SU-DHL-6 (cell line): ENCODE measurements around the gene OSBP2.

Source experiments
- H2AFZ ChIP-seq: fragments of 200-600 bp; sonication (generic); 2 replicates; pipeline ENCODE4 v1.6.1; 2014; ENCODE audit warnings: low read depth, mild to moderate bottlenecking, moderate library complexity, mixed read lengths, antibody characterized with exemption, low read length; ENCODE audit not compliant: severe bottlenecking
- H3F3A ChIP-seq: fragments of 200-600 bp; shearing (Covaris generic); 2 replicates; pipeline ENCODE4 v1.6.0; 2016; ENCODE audit warnings: antibody characterized with exemption, mild to moderate bottlenecking; ENCODE audit not compliant: insufficient read depth
- H3K27ac ChIP-seq: fragments of 200-600 bp; sonication (generic); 2 replicates; pipeline ENCODE4 v1.5.1; 2016; ENCODE audit warnings: low read depth, mild to moderate bottlenecking, low read length, moderate library complexity, mixed read lengths
- H3K27me3 ChIP-seq: fragments of 200-600 bp; sonication (generic), shearing (Covaris generic); 2 replicates; pipeline ENCODE4 v1.6.0; 2014; ENCODE audit warnings: mild to moderate bottlenecking, low read length
- H3K36me3 ChIP-seq: fragments of 200-600 bp; sonication (generic); 2 replicates; pipeline ENCODE4 v1.6.1; 2014; ENCODE audit warnings: mild to moderate bottlenecking, low read length, mixed read lengths
- H3K4me2 ChIP-seq: fragments of 300-600, 200-600 bp; shearing (Covaris generic), sonication (generic); 2 replicates; pipeline ENCODE4 v1.6.0; 2014; ENCODE audit warnings: low read length, low read depth, mild to moderate bottlenecking; ENCODE audit not compliant: poor library complexity, severe bottlenecking
- H3K4me3 ChIP-seq: fragments of 200-600 bp; sonication (generic); 2 replicates; pipeline ENCODE4 v1.5.1; 2014; ENCODE audit warnings: antibody characterized with exemption, low read length, mild to moderate bottlenecking, mixed read lengths; ENCODE audit not compliant: insufficient read depth, poor library complexity, severe bottlenecking
- H3K79me2 ChIP-seq: fragments of 200-600 bp; sonication (generic); 2 replicates; pipeline ENCODE4 v1.6.1; 2014; ENCODE audit warnings: mild to moderate bottlenecking, low read length, moderate library complexity; ENCODE audit not compliant: insufficient read depth
- H3K9ac ChIP-seq: fragments of 200-600 bp; sonication (generic); 2 replicates; pipeline ENCODE4 v1.7.0; 2014; ENCODE audit warnings: mild to moderate bottlenecking, low read length
- H3K9me2 ChIP-seq: fragments of 200-600 bp; sonication (generic); replicated peaks from 2 replicates; pipeline ENCODE4 v1.6.1; 2014; ENCODE audit warnings: low read length; ENCODE audit not compliant: insufficient read depth
- H3K9me3 ChIP-seq: fragments of 200-600 bp; sonication (generic); 2 replicates; pipeline ENCODE4 v1.6.1; 2014; ENCODE audit warnings: low read length, mixed read lengths; ENCODE audit not compliant: insufficient read depth
- H4K20me1 ChIP-seq: fragments of 200-600 bp; sonication (generic); 2 replicates; pipeline ENCODE4 v1.6.1; 2014; ENCODE audit warnings: low read depth, mild to moderate bottlenecking, antibody characterized with exemption, low read length, moderate library complexity, mixed read lengths
- CTCF ChIP-seq: fragments of 200-600 bp; sonication (generic); IDR thresholded peaks from one replicate; pipeline ENCODE4 v1.5.1; 2017; ENCODE audit warnings: antibody characterized with exemption, mild to moderate bottlenecking, low read length, moderate library complexity; ENCODE audit not compliant: insufficient read depth, poor library complexity, severe bottlenecking
- EZH2phosphoT487 ChIP-seq: fragments of 200-600 bp; sonication (generic), shearing (Covaris generic); conservative IDR thresholded peaks from 2 replicates; pipeline ENCODE4 v1.6.1; 2018; ENCODE audit warnings: mild to moderate bottlenecking, antibody characterized with exemption, low read length, moderate library complexity, mixed read lengths

Gene OSBP2

DNA sequence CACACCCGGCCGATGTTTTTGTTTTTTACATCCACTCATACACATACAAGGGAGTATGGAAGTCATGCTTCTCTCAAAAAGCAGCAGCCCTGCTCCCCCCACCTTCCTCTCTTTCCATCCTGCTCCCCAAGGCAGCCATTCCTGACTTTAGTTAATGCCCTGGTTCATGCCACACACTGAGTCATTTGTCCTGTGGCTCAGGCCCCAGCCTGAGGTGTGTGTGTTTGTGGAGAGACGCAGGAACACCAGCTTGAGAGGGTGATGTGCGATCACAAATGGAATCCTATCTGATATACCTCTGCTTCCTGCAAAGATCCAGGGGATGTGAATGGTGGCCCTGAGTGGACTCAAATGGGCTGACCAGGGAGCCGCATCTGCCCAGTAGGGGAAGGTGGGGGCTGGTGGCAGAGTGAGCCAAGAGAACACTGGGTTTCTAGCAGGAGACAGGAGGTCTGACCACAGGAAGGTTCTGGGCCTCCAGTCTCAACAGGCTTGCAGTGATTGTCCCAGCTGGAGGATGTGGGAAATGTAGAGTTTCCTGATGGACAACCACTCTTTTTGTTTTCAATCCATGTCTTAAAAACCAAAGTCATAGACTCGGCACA is 86.7 kb downstream of the OSBP2 start:
- no peak overlapping the region for H3K4me2 ChIP-seq
- H3F3A ChIP-seq = no peaks in the 10 kb centered on the region
- H2AFZ ChIP-seq = no peak overlapping the region
- no peaks in the 10 kb centered on the region for H3K27me3 ChIP-seq
- TF ChIP-seq EZH2phosphoT487 = no peak
- TF ChIP-seq CTCF = no peak
- H3K9me2 ChIP-seq = no peaks in the 10 kb centered on the region
- no peak overlapping the region for H3K27ac ChIP-seq
- H3K9me3 ChIP-seq = no peaks in the 10 kb centered on the region
- H4K20me1 ChIP-seq = no peaks in the 10 kb centered on the region
- H3K79me2 ChIP-seq = no peaks in the 10 kb centered on the region
- no peak overlapping the region for H3K9ac ChIP-seq
- H3K4me3 ChIP-seq = no peak overlapping the region
- no peaks in the 10 kb centered on the region for H3K36me3 ChIP-seq

DNA sequence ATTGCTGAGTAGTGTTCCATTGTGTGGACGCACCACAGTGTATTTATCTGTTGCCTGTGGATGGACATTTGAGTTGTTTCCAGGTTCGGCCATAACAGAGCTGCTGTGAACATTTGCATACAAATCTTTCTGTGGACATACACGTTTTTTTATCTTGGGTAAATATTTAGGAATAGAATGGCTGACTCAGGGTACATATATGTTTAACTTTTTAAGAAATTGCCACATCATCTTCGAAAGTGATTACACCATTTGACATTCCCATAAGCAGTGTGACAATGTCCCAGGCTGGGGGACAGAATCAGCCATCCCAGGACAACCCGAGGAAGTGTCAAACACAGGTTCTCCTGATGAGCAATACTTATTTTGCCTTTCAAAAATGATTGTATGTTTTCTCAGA is 87.9 kb downstream of the OSBP2 start:
- no peak for TF ChIP-seq EZH2phosphoT487
- TF ChIP-seq CTCF = no peak
- Histone ChIP-seq H3K79me2 (no peaks in the 10 kb centered on the region), H3K27ac (no peak overlapping the region), H4K20me1 (no peaks in the 10 kb centered on the region), H3K4me3 (no peak overlapping the region), H3K36me3 (no peaks in the 10 kb centered on the region), H3K9me3 (no peaks in the 10 kb centered on the region), H3K9ac (no peak overlapping the region), H3K27me3 (no peaks in the 10 kb centered on the region), H2AFZ (no peak overlapping the region), H3F3A (no peaks in the 10 kb centered on the region), H3K4me2 (no peak overlapping the region), H3K9me2 (no peaks in the 10 kb centered on the region)

DNA sequence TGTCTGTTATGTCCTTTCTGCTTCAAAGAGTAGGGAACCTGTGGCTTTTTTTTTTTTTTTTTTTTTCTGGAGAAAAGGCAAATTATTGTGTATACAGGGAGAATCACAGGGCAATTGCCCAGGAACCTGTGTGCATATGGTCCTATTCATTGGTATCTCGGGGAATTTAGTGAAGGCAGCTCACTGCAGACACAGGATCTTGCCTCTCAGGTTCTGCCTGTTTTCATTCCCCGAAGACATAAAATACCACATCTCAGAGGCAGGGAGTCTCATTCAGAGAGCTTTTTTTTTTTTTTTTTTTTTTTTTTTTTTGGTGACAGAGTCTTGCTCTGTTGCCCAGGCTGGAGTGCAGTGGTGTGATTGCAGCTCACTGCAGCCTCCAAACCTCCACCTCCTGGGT is 88.3 kb downstream of the OSBP2 start:
- no peaks in the 10 kb centered on the region for H3K36me3 ChIP-seq
- H3K9me3 ChIP-seq = no peaks in the 10 kb centered on the region
- no peak overlapping the region for H3K4me2 ChIP-seq
- no peaks in the 10 kb centered on the region for H3K27me3 ChIP-seq
- no peaks in the 10 kb centered on the region for H3K9me2 ChIP-seq
- no peak overlapping the region for H2AFZ ChIP-seq
- no peaks in the 10 kb centered on the region for H3K79me2 ChIP-seq
- H3F3A ChIP-seq = no peaks in the 10 kb centered on the region
- H3K4me3 ChIP-seq = no peak overlapping the region
- H4K20me1 ChIP-seq = no peaks in the 10 kb centered on the region
- H3K27ac ChIP-seq = no peak overlapping the region
- no peak overlapping the region for H3K9ac ChIP-seq
- TF ChIP-seq CTCF (no peak), EZH2phosphoT487 (no peak)

DNA sequence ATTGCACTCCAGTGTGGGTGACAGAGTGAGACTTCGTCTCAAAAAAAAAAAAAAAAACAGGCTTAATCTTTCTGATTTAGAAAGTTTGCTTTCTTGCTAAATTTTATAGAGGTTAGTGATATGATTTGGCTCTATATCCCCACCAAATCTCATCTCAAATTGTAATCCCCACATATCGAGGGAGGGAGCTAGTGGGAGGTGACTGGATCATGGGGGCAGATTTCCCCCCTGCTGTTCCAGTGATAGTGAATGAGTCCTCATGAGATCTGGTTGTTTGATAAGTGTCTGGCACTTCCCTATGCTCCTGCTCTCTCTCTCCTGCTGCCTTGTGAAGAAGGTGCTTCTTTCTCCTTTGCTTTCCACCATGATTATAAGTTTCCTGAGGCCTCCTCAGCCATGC is 90.9 kb downstream of the OSBP2 start:
- H3K27me3 ChIP-seq = no peaks in the 10 kb centered on the region

More for the DNA sequence above, 90.9 kb downstream of the OSBP2 start:
- Histone ChIP-seq H3K9ac (no peak overlapping the region), H4K20me1 (no peaks in the 10 kb centered on the region), H3K79me2 (no peaks in the 10 kb centered on the region), H3K9me2 (no peaks in the 10 kb centered on the region), H3K9me3 (no peaks in the 10 kb centered on the region), H3K4me2 (no peak overlapping the region), H3K4me3 (no peak overlapping the region), H3K36me3 (no peaks in the 10 kb centered on the region), H2AFZ (no peak overlapping the region), H3K27ac (no peak overlapping the region), H3F3A (no peaks in the 10 kb centered on the region)
- TF ChIP-seq CTCF (no peak), EZH2phosphoT487 (no peak)
